IMR-90 (cell line): ENCODE data around the gene DMXL2. TPM values are rescaled to one million over a fixed set of nuclear protein-coding genes. Genes with fewer than 3 reads are reported as not detected.
A peak's percentile ranks its signal among the peaks of the same experiment; 100 is the strongest.

ENCODE experiments used
- ATAC-seq: fragments of 200-7000 bp; cut with Tn5 transposase; 2 replicates; pipeline ENCODE4 v1.9.1; 2020; ENCODE audit warnings: low read depth, mild to moderate bottlenecking, moderate library complexity
- BruUV-seq: library from RNA; stranded (reverse); fragments of 400-500 nt; replicated peaks from 2 replicates; lab custom pipeline; 2021; lab: Mats Ljungman, UMichigan
- CTCF ChIA-PET: fragments of 300-600 bp; formaldehyde crosslinking; extraction: SDS; loops from one replicate; lab custom pipeline; 2021; ENCODE audit warnings: antibody characterized with exemption; lab: Yijun Ruan, JAX
- POLR2A ChIA-PET: fragments of 300-600 bp; sonication (Branson Sonifier 250); formaldehyde crosslinking; loops from one replicate; lab custom pipeline; 2022; ENCODE audit warnings: antibody characterized with exemption; ENCODE audit not compliant: unreplicated experiment; lab: Charles Lee
- DNase-seq: peaks from one replicate; pipeline ENCODE4 v3.0.0; 2013
- H2AFZ ChIP-seq: replicated peaks from 2 replicates; pipeline ENCODE3; 2013; ENCODE audit warnings: low read length, mild to moderate bottlenecking; ENCODE audit not compliant: poor library complexity
- H2AK5ac ChIP-seq: 2 replicates; pipeline ENCODE4 v1.6.1; 2013; ENCODE audit warnings: low read depth, low read length, inconsistent platforms
- H2AK9ac ChIP-seq: replicated peaks from 2 replicates; pipeline ENCODE3; 2013; ENCODE audit warnings: mild to moderate bottlenecking, low read depth, low read length, moderate library complexity; ENCODE audit not compliant: poor library complexity
- H2BK120ac ChIP-seq: 2 replicates; pipeline ENCODE4 v1.6.1; 2013; ENCODE audit warnings: low read depth, low read length, inconsistent platforms
- H2BK15ac ChIP-seq: 3 replicates; pipeline ENCODE4 v1.6.1; 2013; ENCODE audit warnings: low read depth, low read length, inconsistent platforms
- H2BK20ac ChIP-seq: 2 replicates; pipeline ENCODE4 v1.6.1; 2013; ENCODE audit warnings: low read depth, mild to moderate bottlenecking, inconsistent platforms, low read length, moderate library complexity
- H2BK5ac ChIP-seq: 2 replicates; pipeline ENCODE4 v1.6.1; 2013; ENCODE audit warnings: mild to moderate bottlenecking, low read depth, low read length, inconsistent platforms; ENCODE audit not compliant: poor library complexity, severe bottlenecking
- H3K14ac ChIP-seq: replicated peaks from 2 replicates; pipeline ENCODE4 v1.6.1; 2013; ENCODE audit warnings: low read depth, low read length, inconsistent platforms
- H3K18ac ChIP-seq: 2 replicates; pipeline ENCODE4 v1.6.1; 2013; ENCODE audit warnings: low read depth, low read length, control low read depth
- H3K23ac ChIP-seq: 2 replicates; pipeline ENCODE4 v1.6.1; 2013; ENCODE audit warnings: low read depth, low read length, inconsistent platforms
- H3K27ac ChIP-seq: 2 replicates; pipeline ENCODE4 v1.5.1; 2013; ENCODE audit warnings: mild to moderate bottlenecking, control low read depth, low read length; ENCODE audit not compliant: insufficient read depth
- H3K27me3 ChIP-seq: 2 replicates; pipeline ENCODE4 v1.6.1; 2013; ENCODE audit warnings: low read length; ENCODE audit not compliant: control insufficient read depth, insufficient read depth
- H3K36me3 ChIP-seq: 2 replicates; pipeline ENCODE4 v1.6.1; 2013; ENCODE audit warnings: low read length, mixed read lengths; ENCODE audit not compliant: control insufficient read depth, insufficient read depth
- H3K4ac ChIP-seq: 2 replicates; pipeline ENCODE4 v1.6.1; 2013; ENCODE audit warnings: low read depth, low read length, inconsistent platforms
- H3K4me1 ChIP-seq: 2 replicates; pipeline ENCODE4 v1.6.1; 2013; ENCODE audit warnings: low read length, mixed read lengths; ENCODE audit not compliant: control insufficient read depth, insufficient read depth
- H3K4me2 ChIP-seq: 2 replicates; pipeline ENCODE4 v1.6.1; 2013; ENCODE audit warnings: low read depth, mild to moderate bottlenecking, control low read depth, low read length, moderate library complexity
- H3K4me3 ChIP-seq: 2 replicates; pipeline ENCODE4 v1.5.1; 2013; ENCODE audit warnings: low read depth, mild to moderate bottlenecking, control low read depth, low read length, moderate library complexity; ENCODE audit not compliant: insufficient read depth
- H3K56ac ChIP-seq: 2 replicates; pipeline ENCODE4 v1.6.1; 2013; ENCODE audit warnings: low read length, inconsistent platforms; ENCODE audit not compliant: insufficient read depth; ENCODE audit errors: extremely low read depth
- H3K79me1 ChIP-seq, 2 experiments: 2 replicates each; pipeline ENCODE4 v1.6.1; 2013; ENCODE audit warnings: low read length in 2 of 2, inconsistent platforms in 1 of 2, low read depth in 1 of 2
- H3K9ac ChIP-seq: 2 replicates; pipeline ENCODE4 v1.6.1; 2013; ENCODE audit warnings: low read depth, low read length, control low read depth
- H3K9me1 ChIP-seq: 2 replicates; pipeline ENCODE4 v1.6.1; 2013; ENCODE audit warnings: low read length, inconsistent platforms; ENCODE audit not compliant: insufficient read depth
- H3K9me3 ChIP-seq: 2 replicates; pipeline ENCODE4 v1.6.1; 2013; ENCODE audit warnings: low read length; ENCODE audit not compliant: control insufficient read depth, insufficient read depth
- H4K20me1 ChIP-seq: 2 replicates; pipeline ENCODE4 v1.6.1; 2013; ENCODE audit warnings: low read length, inconsistent platforms; ENCODE audit not compliant: insufficient read depth
- H4K5ac ChIP-seq: 2 replicates; pipeline ENCODE4 v1.6.1; 2013; ENCODE audit warnings: mild to moderate bottlenecking, low read depth, low read length, control low read depth
- H4K8ac ChIP-seq, 2 experiments: 2 replicates each; pipeline ENCODE4 v1.6.1; 2013; ENCODE audit warnings: low read depth in 2 of 2, low read length in 2 of 2, control low read depth in 1 of 2, inconsistent platforms in 1 of 2
- H4K91ac ChIP-seq: 2 replicates; pipeline ENCODE4 v1.6.1; 2013; ENCODE audit warnings: low read depth, low read length, inconsistent platforms; ENCODE audit not compliant: insufficient read depth
- BHLHE40 ChIP-seq: fragments of 150-350 bp; IDR thresholded peaks from 2 replicates; pipeline ENCODE4 v1.6.1; 2016; ENCODE audit warnings: mild to moderate bottlenecking, low read depth, low read length
- CEBPB ChIP-seq: IDR thresholded peaks from 2 replicates; pipeline ENCODE4 v1.6.1; 2012; ENCODE audit warnings: low read depth, low read length, improper control_type of control experiment
- CHD1 ChIP-seq: IDR thresholded peaks from 2 replicates; pipeline ENCODE4 v1.6.1; 2012; ENCODE audit warnings: low read depth, low read length, improper control_type of control experiment
- CTCF ChIP-seq: conservative IDR thresholded peaks from 2 replicates; pipeline ENCODE4 v1.5.1; 2012; ENCODE audit warnings: mild to moderate bottlenecking, low read depth, low read length, improper control_type of control experiment
- MAFK ChIP-seq: IDR thresholded peaks from 2 replicates; pipeline ENCODE4 v1.6.1; 2012; ENCODE audit warnings: low read depth, low read length, improper control_type of control experiment
- MAZ ChIP-seq: IDR thresholded peaks from 2 replicates; pipeline ENCODE4 v1.6.1; 2012; ENCODE audit warnings: low read depth, mild to moderate bottlenecking, low read length, improper control_type of control experiment, moderate library complexity, borderline replicate concordance
- MXI1 ChIP-seq: IDR thresholded peaks from 2 replicates; pipeline ENCODE4 v1.6.1; 2012; ENCODE audit warnings: low read depth, mild to moderate bottlenecking, low read length, moderate library complexity, borderline replicate concordance
- NFE2L2 ChIP-seq: fragments of 150-350 bp; IDR thresholded peaks from 2 replicates; pipeline ENCODE4 v1.6.1; 2016; ENCODE audit warnings: low read depth, mild to moderate bottlenecking, low read length
- POLR2A ChIP-seq: IDR thresholded peaks from 2 replicates; pipeline ENCODE4 v1.6.1; 2012; ENCODE audit warnings: mild to moderate bottlenecking, low read depth, low read length
- RAD21 ChIP-seq: IDR thresholded peaks from 2 replicates; pipeline ENCODE4 v1.6.1; 2012; ENCODE audit warnings: low read length, improper control_type of control experiment
- RCOR1 ChIP-seq: IDR thresholded peaks from 2 replicates; pipeline ENCODE4 v1.6.1; 2012; ENCODE audit warnings: mild to moderate bottlenecking, low read length, improper control_type of control experiment; ENCODE audit not compliant: insufficient replicate concordance
- RFX5 ChIP-seq: IDR thresholded peaks from 2 replicates; pipeline ENCODE4 v1.8.0; 2012; ENCODE audit warnings: low read depth, mild to moderate bottlenecking, low read length, moderate library complexity
- SMC3 ChIP-seq: fragments of 150-350 bp; IDR thresholded peaks from 2 replicates; pipeline ENCODE4 v1.6.1; 2016; ENCODE audit warnings: low read depth, mild to moderate bottlenecking, antibody characterized with exemption, low read length, moderate library complexity
- WGBS, 2 experiments: methylation state at CpG; one replicate each; pipeline versions ENCODE4 v1.1.5 to v1.1.7; 2013; ENCODE audit warnings: missing lambda C conversion rate in 2 of 2; ENCODE audit not compliant: insufficient read length in 1 of 2; ENCODE audit errors: extremely low coverage in 2 of 2; 5-methylcytosine and 5-hydroxymethylcytosine counted together
- dilution Hi-C: fragments of 300-500 bp; cut with HindIII; formaldehyde crosslinking; loops from one replicate; pipeline ENCODE4 v1.14.3; 2018; ENCODE audit warnings: low sequenced_read_pairs; ENCODE audit not compliant: unreplicated experiment
- in situ Hi-C: fragments of 300-500 bp; cut with MboI; formaldehyde crosslinking; loops from 3 replicates; pipeline ENCODE4 v1.14.3; 2019; ENCODE audit warnings: low sequenced_read_pairs, inconsistent platforms, mixed read lengths
- intact Hi-C: fragments of 100-400 bp; cut with micrococcal nuclease; formaldehyde crosslinking; loops from 2 replicates; pipeline ENCODE4 v1.10.0; 2022
- polyA plus RNA-seq, 3 experiments: library from polyadenylated mRNA; depleted of rRNA; stranded (reverse); fragments of >200 nt; gene quantifications; 2 replicates each; pipeline ENCODE4 v1.2.3, GENCODE V29; 2012; ENCODE audit warnings: low replicate concordance in 1 of 3
- total RNA-seq: library from RNA; depleted of rRNA; stranded (reverse); fragments of >200 nt; gene quantifications from 2 replicates; pipeline ENCODE4 v1.2.3, GENCODE V29; 2012
- TF ChIP-seq, protein P1 (sequence below): fragments of 150-350 bp; IDR thresholded peaks from 2 replicates; pipeline ENCODE4 v1.6.1; 2017; ENCODE audit warnings: mild to moderate bottlenecking, antibody characterized with exemption, low read length, low read depth
- TF ChIP-seq, protein P2 (sequence below): fragments of 150-350 bp; IDR thresholded peaks from 2 replicates; pipeline ENCODE4 v1.6.1; 2016; ENCODE audit warnings: low read depth, mild to moderate bottlenecking, low read length, moderate library complexity, borderline replicate concordance

Gene DMXL2
- total and polyA plus RNA-seq, 2 of the 4 experiments (the other 2 are of a cell fraction): 9.7 to 21.9 TPM

- no peak overlapping the region for H2BK15ac ChIP-seq
- 17% methylated on average over 2 of the region's 4 CpGs; no CpG with 5 or more reads in 1 of the 2 experiments for WGBS, 2 experiments
- H3K14ac ChIP-seq: peak overlapping the region; percentile 4; the same call in 1 of the 2 replicates
- H3K9me3 ChIP-seq: no peaks in the 10 kb centered on the region
- peak overlapping the region in 1 of 2 experiments; percentile 11; a peak in 1 of 4 replicates for H4K8ac ChIP-seq
- no peak overlapping the region for H3K4ac ChIP-seq
- dilution Hi-C loops (no loop called here), intact Hi-C loops (no loop called here), in situ Hi-C loops (no loop called here)
- H4K20me1 ChIP-seq: peaks cover 5% of the 10 kb centered on the region; the same call in 1 of the 2 replicates
- H2BK20ac ChIP-seq: no peak overlapping the region
- no peak overlapping the region for H2AK5ac ChIP-seq
- no peak overlapping the region for H2BK5ac ChIP-seq
- H3K4me1 ChIP-seq: peaks cover 3% of the 10 kb centered on the region; the same call in 1 of the 2 replicates
- H3K18ac ChIP-seq: no peak overlapping the region
- no peak for DNase-seq
- H3K27ac ChIP-seq: no peak overlapping the region
- 0 out of 2 replicates have a peak, but pooled peaks cover 2% of the 10 kb centered on the region for H3K9me1 ChIP-seq
- H3K27me3 ChIP-seq: peaks cover 2% of the 10 kb centered on the region; the same call in 1 of the 2 replicates
- H2BK120ac ChIP-seq: no peak overlapping the region
- H2AK9ac ChIP-seq: no peak overlapping the region
- BruUV-seq: no TSS peak
- no peak overlapping the region for H2AFZ ChIP-seq
- H3K9ac ChIP-seq: peak overlapping the region; percentile 38; the same call in 1 of the 2 replicates
- ChIA-PET POLR2A (no interaction called here), CTCF (interaction anchor here (0.6 to 1.1 kb wide), 2 partner anchors 30 to 69 kb away, joined by 3 to 5 read pairs; no protein-coding TSS in a partner anchor)
- no peak for ATAC-seq
- peak overlapping the region; percentile 68 for H3K4me2 ChIP-seq
- H3K4me3 ChIP-seq: no peak overlapping the region
- no peaks in the 10 kb centered on the region for H3K36me3 ChIP-seq
- peak overlapping the region; percentile 5; the same call in 1 of the 2 replicates for H3K23ac ChIP-seq
- TF ChIP-seq MAFK (no peak), CEBPB (no peak), CHD1 (no peak), RAD21 (no peak), SMC3 (no peak), NFE2L2 (no peak), MAZ (no peak), BHLHE40 (no peak), CTCF (no peak), RCOR1 (no peak), RFX5 (no peak), POLR2A (no peak), MXI1 (no peak)
- TF ChIP-seq, protein P1, sequence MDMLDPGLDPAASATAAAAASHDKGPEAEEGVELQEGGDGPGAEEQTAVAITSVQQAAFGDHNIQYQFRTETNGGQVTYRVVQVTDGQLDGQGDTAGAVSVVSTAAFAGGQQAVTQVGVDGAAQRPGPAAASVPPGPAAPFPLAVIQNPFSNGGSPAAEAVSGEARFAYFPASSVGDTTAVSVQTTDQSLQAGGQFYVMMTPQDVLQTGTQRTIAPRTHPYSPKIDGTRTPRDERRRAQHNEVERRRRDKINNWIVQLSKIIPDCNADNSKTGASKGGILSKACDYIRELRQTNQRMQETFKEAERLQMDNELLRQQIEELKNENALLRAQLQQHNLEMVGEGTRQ: no peak
- TF ChIP-seq, protein P2, sequence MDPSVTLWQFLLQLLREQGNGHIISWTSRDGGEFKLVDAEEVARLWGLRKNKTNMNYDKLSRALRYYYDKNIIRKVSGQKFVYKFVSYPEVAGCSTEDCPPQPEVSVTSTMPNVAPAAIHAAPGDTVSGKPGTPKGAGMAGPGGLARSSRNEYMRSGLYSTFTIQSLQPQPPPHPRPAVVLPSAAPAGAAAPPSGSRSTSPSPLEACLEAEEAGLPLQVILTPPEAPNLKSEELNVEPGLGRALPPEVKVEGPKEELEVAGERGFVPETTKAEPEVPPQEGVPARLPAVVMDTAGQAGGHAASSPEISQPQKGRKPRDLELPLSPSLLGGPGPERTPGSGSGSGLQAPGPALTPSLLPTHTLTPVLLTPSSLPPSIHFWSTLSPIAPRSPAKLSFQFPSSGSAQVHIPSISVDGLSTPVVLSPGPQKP: no peak
- no peak overlapping the region for H4K91ac ChIP-seq
- peaks cover 17 to 22% of the 10 kb centered on the region in 2 experiments for H3K79me1 ChIP-seq
- no peak overlapping the region for H3K56ac ChIP-seq
- no peak overlapping the region for H4K5ac ChIP-seq
Measured at GRCh38 chr15:51620641-51621040, 1.9 kb downstream of the DMXL2 start.
